Measurements from ENCODE around the gene URAD.

URAD gene

GRCh38 chr13:27981006-27981708 is 7.3 kb downstream of the URAD start:
- in situ Hi-C loops (cut with HindIII; ENCODE audit: low sequenced_read_pairs) = no loop called here

GRCh38 chr13:27980280-27980998 is 8.1 kb downstream of the URAD start:
- TF ChIP-seq CTCF (IDR thresholded peaks at IDR 0.05; ENCODE audit: low read depth, low read length) = no peak
- DNase-seq (ENCODE audit: low read depth, low spot score) = no peak
- no peak overlapping the region for H3K4me3 ChIP-seq (ENCODE audit: low read depth, low read length)
- in situ Hi-C loops (cut with HindIII; ENCODE audit: low sequenced_read_pairs) = no loop called here

More at GRCh38 chr13:27981006-27981708, 7.3 kb downstream of the URAD start:
- no peak for DNase-seq (ENCODE audit: low read depth, low spot score)
- TF ChIP-seq CTCF (IDR thresholded peaks at IDR 0.05; ENCODE audit: low read depth, low read length) = no peak
- no peak overlapping the region for H3K4me3 ChIP-seq (ENCODE audit: low read depth, low read length)

GRCh38 chr13:27979765-27980279 is 8.7 kb downstream of the URAD start:
- no peak for TF ChIP-seq CTCF (IDR thresholded peaks at IDR 0.05; ENCODE audit: low read depth, low read length)
- no peak for DNase-seq (ENCODE audit: low read depth, low spot score)
- in situ Hi-C loops (cut with HindIII; ENCODE audit: low sequenced_read_pairs) = no loop called here
- H3K4me3 ChIP-seq (ENCODE audit: low read depth, low read length) = no peak overlapping the region

- TF ChIP-seq CTCF (IDR thresholded peaks at IDR 0.05; ENCODE audit: low read depth, low read length) = no peak
- no peak overlapping the region for H3K4me3 ChIP-seq (ENCODE audit: low read depth, low read length)
- no peak for DNase-seq (ENCODE audit: low read depth, low spot score)
- in situ Hi-C loops (cut with HindIII; ENCODE audit: low sequenced_read_pairs) = no loop called here
These were observed 9.4 kb downstream of the URAD start for GRCh38 chr13:27979001-27979643.

GRCh38 chr13:27978301-27978968 is 10.1 kb downstream of the URAD start:
- no peak for TF ChIP-seq CTCF (IDR thresholded peaks at IDR 0.05; ENCODE audit: low read depth, low read length)

More at GRCh38 chr13:27978301-27978968, 10.1 kb downstream of the URAD start:
- in situ Hi-C loops (cut with HindIII; ENCODE audit: low sequenced_read_pairs) = no loop called here
- no peak overlapping the region for H3K4me3 ChIP-seq (ENCODE audit: low read depth, low read length)
- DNase-seq (ENCODE audit: low read depth, low spot score) = no peak

All from astrocyte of the spinal cord (primary cell).